ACHN (cell line): Measurements from ENCODE around the gene JAK2.
A peak's percentile ranks its signal among the peaks of the same experiment; 100 is the strongest.

ENCODE experiments used
- DNase-seq: peaks from one replicate; pipeline ENCODE4 v3.0.0-alpha.2; 2015
- in situ Hi-C: cut with HindIII; loops from 2 replicates; pipeline ENCODE4 v1.10.0; 2017; ENCODE audit warnings: low sequenced_read_pairs, low pct_ligation_motif_present, low pct_unique_long_range_greater_than_20kb

JAK2 gene

DNA sequence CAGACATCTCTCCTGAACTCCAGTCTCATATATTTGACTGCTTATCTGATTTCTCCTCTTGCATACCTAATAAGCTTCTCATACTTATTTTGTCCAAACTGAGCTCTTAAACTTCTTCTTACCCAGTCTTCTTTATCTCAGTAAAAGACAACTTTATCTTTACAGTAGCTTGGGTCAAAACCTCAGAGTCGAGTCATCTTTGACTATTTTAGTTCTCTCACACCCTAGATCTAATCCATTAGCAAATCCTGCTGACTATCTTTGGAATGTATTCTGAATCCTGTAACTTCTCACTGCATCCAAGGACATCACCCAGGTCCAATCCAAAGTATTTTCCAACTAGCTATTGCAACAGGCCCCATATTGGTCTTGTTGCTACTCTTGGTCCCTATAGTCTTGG is 11.8 kb upstream of the JAK2 start:
- in situ Hi-C loops, result no loop called here
- DNase-seq, result no peak

GRCh38 chr9:4973902-4974301 is 11.2 kb upstream of the JAK2 start:
- in situ Hi-C loops, result no loop called here
- DNase-seq, result no peak

GRCh38 chr9:4979239-4979638 is 5.8 kb upstream of the JAK2 start:
- in situ Hi-C loops, result no loop called here
- no peak for DNase-seq

DNA sequence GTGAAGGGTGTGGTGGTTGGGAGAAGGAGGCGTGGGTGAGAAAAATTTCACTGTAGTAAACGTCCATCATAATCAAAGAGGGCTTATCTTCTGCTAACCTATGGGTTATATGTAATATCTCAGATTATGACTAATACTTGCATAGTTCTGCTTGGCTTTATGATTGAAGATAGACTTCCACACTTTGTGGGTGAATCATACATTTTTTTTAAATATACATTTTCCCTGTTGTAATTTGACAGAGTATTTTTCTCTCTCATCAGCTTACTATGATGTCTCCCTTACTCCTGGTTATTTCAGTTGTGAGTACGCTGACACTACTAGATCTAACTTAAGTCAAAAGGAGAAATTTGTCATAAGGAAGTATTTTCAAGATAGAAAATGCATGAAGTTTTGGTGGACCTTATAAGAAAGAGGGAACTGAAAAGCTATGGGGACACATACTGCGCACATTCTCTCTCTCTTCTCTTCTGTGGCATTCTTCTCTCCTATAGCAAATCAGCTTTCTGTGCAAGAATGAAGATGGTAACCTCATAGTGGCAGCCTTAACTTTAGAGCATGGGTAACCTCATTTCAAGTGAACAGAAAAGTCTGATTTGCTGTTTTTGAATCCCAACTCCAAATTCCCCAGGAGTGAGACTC is 4.9 kb upstream of the JAK2 start:
- DNase-seq, result no peak
- in situ Hi-C loops, result no loop called here

GRCh38 chr9:4982721-4983482 is 2.2 kb upstream of the JAK2 start:
- in situ Hi-C loops, result no loop called here
- DNase-seq, result no peak

GRCh38 chr9:4983601-4984165 is 1.4 kb upstream of the JAK2 start:
- DNase-seq, result peak; percentile 5
- in situ Hi-C loops, result no loop called here

- peak; percentile 56 for DNase-seq
- in situ Hi-C loops, result no loop called here
These were observed 876 bp upstream of the JAK2 start for GRCh38 chr9:4984171-4984620.

GRCh38 chr9:4985386-4986266 is 554 bp downstream of the JAK2 start:
- DNase-seq, result peak; percentile 57
- in situ Hi-C loops, result no loop called here

- peak; percentile 13 for DNase-seq
- in situ Hi-C loops, result no loop called here
These were observed 1.2 kb downstream of the JAK2 start for GRCh38 chr9:4986296-4986695.

DNA sequence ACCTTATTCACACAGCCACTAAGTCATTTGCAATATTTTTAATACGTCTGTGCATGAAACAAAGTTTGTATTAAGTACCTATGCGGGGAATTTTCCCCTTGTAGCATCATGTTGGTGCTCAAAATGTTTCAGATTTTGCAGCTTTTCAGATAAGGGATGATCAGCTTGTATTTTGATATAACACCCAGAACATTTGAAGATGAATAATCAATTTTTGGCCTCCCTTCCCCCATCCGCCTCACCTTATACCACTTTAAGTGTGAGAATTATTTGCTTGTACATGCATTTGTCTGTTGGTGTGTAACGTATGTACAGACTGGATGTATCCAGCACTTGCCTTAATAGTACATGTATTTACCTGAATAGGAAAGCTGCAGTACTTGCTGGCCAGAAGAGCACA is 1.7 kb downstream of the JAK2 start:
- in situ Hi-C loops, result no loop called here
- no peak for DNase-seq

DNA sequence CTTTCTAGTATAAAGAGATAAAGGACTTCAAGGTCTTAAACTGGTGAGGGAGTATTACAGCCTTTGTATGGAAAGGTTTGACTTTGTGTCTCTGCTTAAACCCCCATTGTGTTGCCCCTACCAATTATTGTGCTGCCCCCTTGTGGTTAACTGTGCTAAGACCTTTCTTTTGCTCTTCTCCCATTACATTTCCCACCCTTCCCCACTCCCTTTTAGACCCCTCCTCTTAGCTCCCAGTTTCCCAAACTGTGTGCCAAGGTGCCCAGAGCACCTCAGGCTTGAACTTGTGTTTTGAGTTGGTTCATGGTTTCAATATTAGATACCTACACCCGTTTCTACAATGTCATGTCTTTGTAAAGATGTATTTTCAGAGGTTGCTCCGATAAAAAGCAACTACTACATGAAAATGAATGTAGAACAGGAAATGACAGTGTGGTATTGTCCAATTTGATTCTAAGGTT is 2.9 kb downstream of the JAK2 start:
- in situ Hi-C loops, result no loop called here
- peak; percentile 73 for DNase-seq

DNA sequence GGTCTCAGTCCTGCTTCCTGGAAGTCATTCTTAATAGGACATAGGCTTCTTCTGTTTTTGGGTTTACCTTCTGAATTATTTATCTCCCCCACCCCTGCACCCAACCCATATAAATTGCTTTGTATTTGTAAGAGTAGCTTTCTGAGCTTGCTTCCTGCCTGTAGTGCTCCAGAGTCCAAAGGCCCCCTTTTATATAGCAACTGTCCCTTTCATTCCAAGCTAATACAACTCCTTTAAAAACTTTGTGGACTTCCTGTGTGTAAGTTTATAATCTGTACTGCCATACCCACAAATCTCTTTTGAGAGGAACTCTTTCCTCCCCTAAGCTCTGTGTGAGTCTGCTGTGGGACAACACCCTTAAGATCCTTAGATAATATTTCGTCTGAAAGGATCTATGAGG is 7.8 kb downstream of the JAK2 start:
- no peak for DNase-seq
- in situ Hi-C loops, result no loop called here

- in situ Hi-C loops, result no loop called here
- no peak for DNase-seq
These were observed 9.3 kb downstream of the JAK2 start for GRCh38 chr9:4994166-4994890.

DNA sequence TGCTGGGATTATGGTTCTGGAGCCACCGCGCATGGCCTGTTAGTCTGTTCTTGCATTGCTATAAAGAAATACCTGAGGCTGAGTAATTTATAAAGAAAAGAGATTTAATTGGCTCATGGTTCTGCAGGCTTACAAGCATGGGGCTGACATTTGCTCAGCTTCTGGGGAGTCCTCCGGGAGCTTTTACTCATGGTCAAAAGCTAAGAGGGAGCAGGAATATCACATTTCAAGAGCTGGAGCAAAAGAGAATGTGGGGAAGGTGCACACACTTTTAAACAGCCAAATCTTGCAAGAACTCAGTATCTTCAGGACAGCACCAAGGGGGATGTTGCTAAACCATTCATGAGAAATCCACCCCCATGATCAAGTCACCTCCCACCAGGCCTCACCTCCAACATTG is 12.1 kb downstream of the JAK2 start:
- in situ Hi-C loops, result no loop called here

DNA sequence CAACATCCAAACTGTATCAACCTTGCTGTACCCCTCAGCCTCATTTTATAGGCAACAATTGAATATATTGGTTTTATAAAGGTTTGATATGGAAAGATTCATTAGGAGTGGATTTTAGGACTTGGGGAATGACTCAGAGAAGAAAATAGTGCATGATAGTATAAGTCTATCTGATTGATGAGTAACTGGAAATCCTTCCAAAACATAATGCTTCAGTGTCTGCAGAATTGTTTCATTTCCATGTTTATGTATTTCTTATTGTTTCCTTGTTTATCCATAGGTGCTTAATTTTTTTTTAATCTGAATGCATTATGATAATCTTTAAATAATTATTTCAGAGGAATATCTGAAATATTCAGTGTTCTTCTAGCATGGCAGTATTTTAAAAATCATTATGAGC is 12.6 kb downstream of the JAK2 start:
- no peak for DNase-seq
- in situ Hi-C loops, result no loop called here

More for the DNA sequence above, 12.1 kb downstream of the JAK2 start:
- DNase-seq, result no peak

DNA sequence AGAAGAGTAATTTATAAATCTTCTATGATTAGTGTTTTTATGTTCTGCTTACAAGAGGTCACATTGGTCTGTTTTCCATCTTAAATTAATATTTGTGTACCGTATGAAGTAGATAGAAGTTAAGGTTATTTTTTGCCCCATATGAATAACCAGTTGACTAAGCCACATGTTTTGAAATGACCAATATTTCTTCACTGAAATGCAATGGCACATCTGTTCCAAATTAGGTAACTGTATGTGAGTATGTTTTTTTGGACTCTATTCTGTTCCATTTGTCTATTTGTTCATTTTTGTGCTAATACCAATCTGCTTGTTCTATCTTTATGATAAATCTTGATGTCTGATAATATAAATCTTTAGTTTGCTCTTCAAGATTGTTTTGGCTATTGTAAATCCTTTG is 17.7 kb downstream of the JAK2 start:
- DNase-seq, result no peak
- in situ Hi-C loops, result no loop called here

DNA sequence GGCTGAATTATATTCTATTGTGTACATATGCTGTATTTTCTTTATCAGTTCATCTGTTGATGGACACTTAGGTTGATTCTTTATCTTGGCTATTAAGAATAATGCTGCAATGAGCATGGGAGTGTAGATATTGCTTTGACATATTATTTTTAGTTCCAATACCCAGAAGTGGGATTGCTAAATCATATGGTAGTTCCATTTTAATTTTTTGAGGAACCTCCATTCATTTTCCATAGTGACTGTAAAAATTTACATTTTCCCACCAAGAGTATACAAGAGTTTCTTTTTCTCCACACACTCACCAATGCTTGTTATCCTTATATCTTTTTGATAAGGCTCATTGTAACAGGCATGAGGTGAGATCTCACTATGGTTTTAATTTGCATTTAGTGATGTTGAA is 19.4 kb downstream of the JAK2 start:
- DNase-seq, result no peak
- in situ Hi-C loops, result no loop called here

- DNase-seq, result no peak
- in situ Hi-C loops, result no loop called here
These were observed 23.1 kb downstream of the JAK2 start for GRCh38 chr9:5008202-5008601.
